SK-N-SH (cell line): ENCODE results near the gene TMEM147. TPM values are rescaled to one million over a fixed set of nuclear protein-coding genes. Genes with fewer than 3 reads are reported as not detected.

Source experiments
- CTCF ChIA-PET: fragments of 300-600, 350-600 bp; formaldehyde crosslinking; extraction: SDS; loops from one replicate; lab custom pipeline; 2021; lab: Yijun Ruan, JAX
- POLR2A ChIA-PET: fragments of 350-600 bp; sonication (Branson Sonifier 250); formaldehyde crosslinking; extraction: SDS; loops from one replicate; lab custom pipeline; 2020; ENCODE audit warnings: antibody characterized with exemption, inconsistent platforms; lab: Yijun Ruan, JAX
- DNase-seq: peaks from one replicate; pipeline ENCODE4 v3.0.0; 2012
- H2AFZ ChIP-seq: fragments of 200-600 bp; sonication (generic); 2 replicates; pipeline ENCODE4 v1.8.1; 2016; ENCODE audit warnings: antibody characterized with exemption, mild to moderate bottlenecking, low read depth
- H3F3A ChIP-seq: fragments of 200-600 bp; sonication (generic); replicated peaks from 2 replicates; pipeline ENCODE3; 2016; ENCODE audit warnings: antibody characterized with exemption, mild to moderate bottlenecking; ENCODE audit not compliant: insufficient read depth
- H3K27ac ChIP-seq, 2 experiments: fragments of 200-500 bp in 1 of 2; fragments of 200-600 bp in 1 of 2; sonication (Bioruptor generic) in 1 of 2; sonication (generic), shearing (Covaris generic) in 1 of 2; 2 replicates each; pipeline versions ENCODE4 v1.5.1 to v1.6.1; 2014 to 2016; ENCODE audit warnings: low read depth in 2 of 2, inconsistent platforms in 1 of 2, low read length in 1 of 2, mild to moderate bottlenecking in 1 of 2, mixed read lengths in 1 of 2
- H3K27me3 ChIP-seq: fragments of 200-600 bp; sonication (generic), shearing (Covaris generic); 2 replicates; pipeline ENCODE4 v1.6.1; 2016; ENCODE audit warnings: mixed run types; ENCODE audit not compliant: insufficient read depth
- H3K36me3 ChIP-seq, 2 experiments: fragments of 200-500 bp in 1 of 2; fragments of 200-600 bp in 1 of 2; sonication (Bioruptor generic) in 1 of 2; sonication (generic) in 1 of 2; replicated peaks in 1 of 2; 2 replicates each; pipeline versions ENCODE3 to v1.5.1; 2014 to 2016; ENCODE audit warnings: low read length in 1 of 2, mild to moderate bottlenecking in 1 of 2; ENCODE audit not compliant: insufficient read depth in 2 of 2, control insufficient read depth in 1 of 2
- H3K4me1 ChIP-seq, 2 experiments: fragments of 200-500 bp in 1 of 2; fragments of 200-600 bp in 1 of 2; sonication (Bioruptor generic) in 1 of 2; sonication (generic), shearing (Covaris generic) in 1 of 2; 2 replicates each; pipeline versions ENCODE4 v1.5.1 to v1.6.1; 2014 to 2016; ENCODE audit warnings: low read depth in 1 of 2, low read length in 1 of 2, mixed run types in 1 of 2; ENCODE audit not compliant: insufficient read depth in 2 of 2, control insufficient read depth in 1 of 2
- H3K4me2 ChIP-seq: fragments of 200-600 bp; sonication (generic), shearing (Covaris generic); 2 replicates; pipeline ENCODE4 v1.6.1; 2017; ENCODE audit warnings: mixed run types
- H3K4me3 ChIP-seq, 2 experiments: fragments of 200-500 bp in 1 of 2; fragments of 200-600 bp in 1 of 2; sonication (Bioruptor generic) in 1 of 2; sonication (generic), shearing (Covaris generic) in 1 of 2; 2 replicates each; pipeline versions ENCODE4 v1.5.1 to v1.8.1; 2014 to 2016; ENCODE audit warnings: low read depth in 2 of 2, inconsistent platforms in 1 of 2, low read length in 1 of 2, mild to moderate bottlenecking in 1 of 2, mixed read lengths in 1 of 2, moderate library complexity in 1 of 2
- H3K79me2 ChIP-seq: fragments of 200-600 bp; sonication (generic); 2 replicates; pipeline ENCODE4 v1.8.1; 2017; ENCODE audit warnings: mild to moderate bottlenecking; ENCODE audit not compliant: insufficient read depth
- H3K9ac ChIP-seq: fragments of 200-600 bp; sonication (generic); 2 replicates; pipeline ENCODE4 v1.6.1; 2017; ENCODE audit warnings: mixed run types
- H3K9me2 ChIP-seq: fragments of 200-600 bp; sonication (generic); 2 replicates; pipeline ENCODE4 v1.6.1; 2017; ENCODE audit warnings: mixed run types
- H3K9me3 ChIP-seq: fragments of 200-600 bp; sonication (generic); 2 replicates; pipeline ENCODE4 v1.6.1; 2017; ENCODE audit warnings: mixed run types, mild to moderate bottlenecking, moderate library complexity
- H4K20me1 ChIP-seq: fragments of 200-600 bp; sonication (generic); 2 replicates; pipeline ENCODE4 v1.6.1; 2017; ENCODE audit warnings: mild to moderate bottlenecking, mixed run types; ENCODE audit not compliant: insufficient read depth
- CTCF ChIP-seq: fragments of 200-600 bp; sonication (generic); IDR thresholded peaks from 2 replicates; pipeline ENCODE4 v1.6.1; 2017; ENCODE audit warnings: antibody characterized with exemption, mild to moderate bottlenecking, moderate library complexity
- GABPA ChIP-seq: IDR thresholded peaks from 2 replicates; pipeline ENCODE4 v1.4.0; 2012; ENCODE audit warnings: low read depth, mild to moderate bottlenecking
- IRF3 ChIP-seq: fragments of 150-350 bp; IDR thresholded peaks from 2 replicates; pipeline ENCODE4 v1.6.1; 2016; ENCODE audit warnings: mild to moderate bottlenecking, low read depth, low read length
- MEF2A ChIP-seq: IDR thresholded peaks from 2 replicates; pipeline ENCODE4 v1.4.0; 2012; ENCODE audit warnings: low read depth, borderline replicate concordance
- PBX3 ChIP-seq: IDR thresholded peaks from 2 replicates; pipeline ENCODE4; 2012
- RAD21 ChIP-seq: IDR thresholded peaks from 2 replicates; pipeline ENCODE4 v1.6.1; 2012; ENCODE audit warnings: mild to moderate bottlenecking, low read length
- REST ChIP-seq: IDR thresholded peaks from 2 replicates; pipeline ENCODE4 v1.6.1; 2012; ENCODE audit warnings: mild to moderate bottlenecking, low read depth, low read length, moderate library complexity
- RXRA ChIP-seq: IDR thresholded peaks from 2 replicates; pipeline ENCODE4 v1.4.0; 2012; ENCODE audit warnings: low read depth, mild to moderate bottlenecking, borderline replicate concordance
- SIN3A ChIP-seq: IDR thresholded peaks from 2 replicates; pipeline ENCODE4 v1.6.1; 2012; ENCODE audit warnings: low read depth, mild to moderate bottlenecking, low read length, moderate library complexity, borderline replicate concordance
- TEAD4 ChIP-seq: IDR thresholded peaks from 2 replicates; pipeline ENCODE4 v1.4.0; 2012; ENCODE audit warnings: mild to moderate bottlenecking, borderline replicate concordance; ENCODE audit not compliant: insufficient read depth
- ZBTB33 ChIP-seq: IDR thresholded peaks from 2 replicates; pipeline ENCODE4 v1.4.0; 2012; ENCODE audit warnings: low read depth, borderline replicate concordance
- WGBS: methylation state at CpG from one replicate; pipeline ENCODE4 v1.1.6; 2017; ENCODE audit warnings: low lambda C conversion rate; 5-methylcytosine and 5-hydroxymethylcytosine counted together
- polyA plus RNA-seq, 3 experiments: library from polyadenylated mRNA; depleted of rRNA; stranded (reverse); fragments of >200 nt; gene quantifications; 2 replicates each; pipeline ENCODE4 v1.2.3, GENCODE V29; 2012
- TF ChIP-seq, protein P1 (sequence below): fragments of 150-350 bp; IDR thresholded peaks from 2 replicates; pipeline ENCODE4 v1.6.1; 2017; ENCODE audit warnings: antibody characterized with exemption, low read length, low read depth, borderline replicate concordance

TMEM147 gene
- polyA plus RNA-seq, 1 of the 3 experiments (the other 2 are of a cell fraction) = 202 TPM

DNA sequence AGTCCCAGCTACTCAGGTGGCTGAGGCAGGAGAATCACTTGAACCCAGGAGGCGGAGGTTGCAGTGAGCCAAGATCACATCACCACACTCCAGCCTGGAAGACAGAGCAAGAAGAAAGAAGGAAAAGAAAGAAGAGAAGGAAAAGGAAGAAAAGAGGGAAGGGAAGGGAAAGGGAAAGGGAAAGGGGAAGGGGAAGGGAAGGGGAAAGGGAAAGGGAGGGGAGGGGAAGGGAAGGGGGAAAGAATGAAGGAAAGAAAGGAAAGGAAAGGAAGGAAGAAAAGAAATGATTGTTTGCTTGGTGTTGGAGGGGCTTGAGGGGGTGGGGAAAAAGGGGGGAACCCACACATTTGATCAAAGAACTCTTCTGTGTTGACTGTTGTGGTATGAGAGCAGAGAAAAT, 50.5 kb downstream of the TMEM147 start:
- Histone ChIP-seq H2AFZ (no peak overlapping the region), H3K4me3 (no peak overlapping the region), H3K9me2 (no peaks in the 10 kb centered on the region), H3K9me3 (no peaks in the 10 kb centered on the region), H3F3A (no peaks in the 10 kb centered on the region), H3K4me1 (no peaks in the 10 kb centered on the region), H3K9ac (no peak overlapping the region), H3K27ac (no peak overlapping the region), H3K27me3 (peaks cover 23% of the 10 kb centered on the region; the same call in 1 of the 2 replicates), H3K79me2 (no peaks in the 10 kb centered on the region), H3K4me2 (no peak overlapping the region), H4K20me1 (no peaks in the 10 kb centered on the region), H3K36me3 (no peaks in the 10 kb centered on the region)
- ChIA-PET CTCF (interaction anchor here (1.5 kb wide), 1 partner anchor 47 kb away, joined by 3 read pairs; no protein-coding TSS in a partner anchor), POLR2A (no interaction called here)
- TF ChIP-seq TEAD4 (no peak), REST (no peak), RAD21 (no peak), GABPA (no peak), RXRA (no peak), ZBTB33 (no peak), IRF3 (no peak), PBX3 (no peak), MEF2A (no peak), SIN3A (no peak), CTCF (no peak)
- TF ChIP-seq, protein P1, sequence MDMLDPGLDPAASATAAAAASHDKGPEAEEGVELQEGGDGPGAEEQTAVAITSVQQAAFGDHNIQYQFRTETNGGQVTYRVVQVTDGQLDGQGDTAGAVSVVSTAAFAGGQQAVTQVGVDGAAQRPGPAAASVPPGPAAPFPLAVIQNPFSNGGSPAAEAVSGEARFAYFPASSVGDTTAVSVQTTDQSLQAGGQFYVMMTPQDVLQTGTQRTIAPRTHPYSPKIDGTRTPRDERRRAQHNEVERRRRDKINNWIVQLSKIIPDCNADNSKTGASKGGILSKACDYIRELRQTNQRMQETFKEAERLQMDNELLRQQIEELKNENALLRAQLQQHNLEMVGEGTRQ = no peak
- WGBS = 100% methylated on average over 1 of the region's 1 CpG
- DNase-seq = no peak
